Measurements from ENCODE around the gene PLCXD3. TPM values are rescaled to one million over a fixed set of nuclear protein-coding genes. Genes with fewer than 3 reads are reported as not detected.

The PLCXD3 gene
- total RNA-seq, 2 experiments from 2014 or later: not detected

GRCh38 chr5:41524174-41524573 lies 13.8 kb upstream of the PLCXD3 start:
- ATAC-seq (no peak), DNase-seq (no peak)
- Mint-ChIP-seq H3K4me3 (no peak overlapping the region), H3K4me1 (ENCODE audit: low read depth) (no peaks in the 10 kb centered on the region), H3K27ac (no peak overlapping the region), H3K27me3 (no peaks in the 10 kb centered on the region), H3K9me3 (peaks cover 2% of the 10 kb centered on the region), H3K36me3 (ENCODE audit: low read depth) (no peaks in the 10 kb centered on the region)
- ChIA-PET CTCF (no interaction called here), POLR2A (no interaction called here)
- TF ChIP-seq, protein P1, sequence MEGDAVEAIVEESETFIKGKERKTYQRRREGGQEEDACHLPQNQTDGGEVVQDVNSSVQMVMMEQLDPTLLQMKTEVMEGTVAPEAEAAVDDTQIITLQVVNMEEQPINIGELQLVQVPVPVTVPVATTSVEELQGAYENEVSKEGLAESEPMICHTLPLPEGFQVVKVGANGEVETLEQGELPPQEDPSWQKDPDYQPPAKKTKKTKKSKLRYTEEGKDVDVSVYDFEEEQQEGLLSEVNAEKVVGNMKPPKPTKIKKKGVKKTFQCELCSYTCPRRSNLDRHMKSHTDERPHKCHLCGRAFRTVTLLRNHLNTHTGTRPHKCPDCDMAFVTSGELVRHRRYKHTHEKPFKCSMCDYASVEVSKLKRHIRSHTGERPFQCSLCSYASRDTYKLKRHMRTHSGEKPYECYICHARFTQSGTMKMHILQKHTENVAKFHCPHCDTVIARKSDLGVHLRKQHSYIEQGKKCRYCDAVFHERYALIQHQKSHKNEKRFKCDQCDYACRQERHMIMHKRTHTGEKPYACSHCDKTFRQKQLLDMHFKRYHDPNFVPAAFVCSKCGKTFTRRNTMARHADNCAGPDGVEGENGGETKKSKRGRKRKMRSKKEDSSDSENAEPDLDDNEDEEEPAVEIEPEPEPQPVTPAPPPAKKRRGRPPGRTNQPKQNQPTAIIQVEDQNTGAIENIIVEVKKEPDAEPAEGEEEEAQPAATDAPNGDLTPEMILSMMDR (IDR thresholded peaks at IDR 0.05): peak; percentile 17
- intact Hi-C loops (cut with micrococcal nuclease): no loop called here

- ATAC-seq: no peak
- POLR2A ChIA-PET: no interaction called here
These were observed 11.9 kb upstream of the PLCXD3 start for GRCh38 chr5:41522193-41522786.

GRCh38 chr5:41519801-41520200 lies 9.4 kb upstream of the PLCXD3 start:
- Mint-ChIP-seq H3K4me1 (ENCODE audit: low read depth) (no peaks in the 10 kb centered on the region), H3K36me3 (ENCODE audit: low read depth) (no peaks in the 10 kb centered on the region), H3K9me3 (no peaks in the 10 kb centered on the region), H3K27ac (no peak overlapping the region), H3K27me3 (no peaks in the 10 kb centered on the region), H3K4me3 (no peak overlapping the region)
- POLR2A ChIA-PET: no interaction called here
- DNase-seq: no peak
- no peak for ATAC-seq
- CTCF ChIA-PET: no interaction called here
- intact Hi-C loops (cut with micrococcal nuclease): no loop called here
- TF ChIP-seq, protein P1 (IDR thresholded peaks at IDR 0.05): no peak

More at GRCh38 chr5:41522193-41522786, 11.9 kb upstream of the PLCXD3 start:
- intact Hi-C loops (cut with micrococcal nuclease): no loop called here
- Mint-ChIP-seq H3K9me3 (peaks cover 2% of the 10 kb centered on the region), H3K36me3 (ENCODE audit: low read depth) (no peaks in the 10 kb centered on the region), H3K27ac (no peak overlapping the region), H3K4me1 (ENCODE audit: low read depth) (no peaks in the 10 kb centered on the region), H3K4me3 (no peak overlapping the region), H3K27me3 (no peaks in the 10 kb centered on the region)
- CTCF ChIA-PET: no interaction called here
- TF ChIP-seq, protein P1 (IDR thresholded peaks at IDR 0.05): no peak
- DNase-seq: no peak

GRCh38 chr5:41517909-41518308 lies 7.5 kb upstream of the PLCXD3 start:
- Mint-ChIP-seq H3K4me1 (ENCODE audit: low read depth) (no peaks in the 10 kb centered on the region), H3K4me3 (no peak overlapping the region), H3K9me3 (no peaks in the 10 kb centered on the region), H3K27ac (no peak overlapping the region), H3K27me3 (no peaks in the 10 kb centered on the region), H3K36me3 (ENCODE audit: low read depth) (no peaks in the 10 kb centered on the region)
- POLR2A ChIA-PET: interaction anchor here (0.7 kb wide), 1 partner anchor 131 kb away, joined by 3 read pairs; no protein-coding TSS in a partner anchor
- no peak for DNase-seq
- ATAC-seq: no peak
- TF ChIP-seq, protein P1 (IDR thresholded peaks at IDR 0.05): no peak
- intact Hi-C loops (cut with micrococcal nuclease): no loop called here
- CTCF ChIA-PET: interaction anchor here (1.1 kb wide), 1 partner anchor 9 kb away, joined by 3 read pairs; no protein-coding TSS in a partner anchor

GRCh38 chr5:41511241-41511640 lies 840 bp upstream of the PLCXD3 start:
- Mint-ChIP-seq H3K27ac (no peak overlapping the region), H3K4me3 (no peak overlapping the region), H3K27me3 (peaks cover 31% of the 10 kb centered on the region), H3K36me3 (ENCODE audit: low read depth) (no peaks in the 10 kb centered on the region), H3K9me3 (no peaks in the 10 kb centered on the region), H3K4me1 (ENCODE audit: low read depth) (no peaks in the 10 kb centered on the region)
- TF ChIP-seq, protein P1 (IDR thresholded peaks at IDR 0.05): no peak
- ATAC-seq (no peak), DNase-seq (no peak)
- ChIA-PET CTCF (no interaction called here), POLR2A (no interaction called here)
- intact Hi-C loops (cut with micrococcal nuclease): no loop called here
